ENCODE measurements around the gene TRAF3IP1.
"Not testable (repeated sequence)": the region's sequence is repeated elsewhere in the genome, so short reads cannot be mapped to it uniquely, and the experiment has no call there.

Gene TRAF3IP1

GRCh38 chr2:238433941-238434845, 113.9 kb downstream of the TRAF3IP1 start:
- no peak for DNase-seq

- no peak for DNase-seq
Observed at GRCh38 chr2:238434846-238435751, 114.8 kb downstream of the TRAF3IP1 start.

GRCh38 chr2:238435752-238436096, 115.4 kb downstream of the TRAF3IP1 start:
- DNase-seq: no peak

- DNase-seq: no peak
Observed at GRCh38 chr2:238438856-238439849, 118.8 kb downstream of the TRAF3IP1 start.

- no peak for DNase-seq
Observed at GRCh38 chr2:238439917-238440316, 119.6 kb downstream of the TRAF3IP1 start.

GRCh38 chr2:238440331-238440730, 120.0 kb downstream of the TRAF3IP1 start:
- DNase-seq: no peak

- DNase-seq: no peak
Observed at GRCh38 chr2:238440767-238441166, 120.4 kb downstream of the TRAF3IP1 start.

GRCh38 chr2:238441262-238442114, 121.2 kb downstream of the TRAF3IP1 start:
- no peak for DNase-seq

GRCh38 chr2:238442257-238442656, 121.9 kb downstream of the TRAF3IP1 start:
- DNase-seq: not testable (repeated sequence)

- no peak for DNase-seq
Observed at GRCh38 chr2:238444242-238444641, 123.9 kb downstream of the TRAF3IP1 start.

- no peak for DNase-seq
Observed at GRCh38 chr2:238445409-238446190, 125.3 kb downstream of the TRAF3IP1 start.

GRCh38 chr2:238446371-238446770, 126.1 kb downstream of the TRAF3IP1 start:
- DNase-seq: no peak

- no peak for DNase-seq
Observed at GRCh38 chr2:238448031-238448955, 128.0 kb downstream of the TRAF3IP1 start.

GRCh38 chr2:238449241-238449640, 128.9 kb downstream of the TRAF3IP1 start:
- DNase-seq: no peak

GRCh38 chr2:238449909-238450417, 129.6 kb downstream of the TRAF3IP1 start:
- DNase-seq: no peak

GRCh38 chr2:238450440-238450861, 130.1 kb downstream of the TRAF3IP1 start:
- no peak for DNase-seq
